ENCODE data around the gene NECAB2. TPM values are rescaled to one million over a fixed set of nuclear protein-coding genes. Genes with fewer than 3 reads are reported as not detected.

The NECAB2 gene
- total RNA-seq, 1 donor from 2014 or later = 1.8 TPM

GRCh38 chr16:83998091-83998490 is 30.0 kb downstream of the NECAB2 start:
- Mint-ChIP-seq H3K27ac (no peak overlapping the region), H3K27me3 (ENCODE audit: low read depth) (peaks cover 8% of the 10 kb centered on the region), H3K4me3 (no peak overlapping the region), H3K36me3 (no peaks in the 10 kb centered on the region), H3K9me3 (no peaks in the 10 kb centered on the region), H3K4me1 (peaks cover 6% of the 10 kb centered on the region)
- DNase-seq (ENCODE audit: low spot score in 2 of 2, unreplicated experiment in 2 of 2) = no peak
- no peak for TF ChIP-seq CTCF (IDR thresholded peaks at IDR 0.05; ENCODE audit: unreplicated experiment)

- Mint-ChIP-seq H3K27ac (no peak overlapping the region), H3K27me3 (ENCODE audit: low read depth) (peaks cover 13% of the 10 kb centered on the region), H3K4me1 (no peaks in the 10 kb centered on the region), H3K4me3 (no peak overlapping the region), H3K9me3 (no peaks in the 10 kb centered on the region), H3K36me3 (no peaks in the 10 kb centered on the region)
- no peak for DNase-seq (ENCODE audit: low spot score in 2 of 2, unreplicated experiment in 2 of 2)
- no peak for TF ChIP-seq CTCF (IDR thresholded peaks at IDR 0.05; ENCODE audit: unreplicated experiment)
These were observed 33.1 kb downstream of the NECAB2 start for GRCh38 chr16:84000989-84001642.

- Mint-ChIP-seq H3K4me3 (no peak overlapping the region), H3K36me3 (no peaks in the 10 kb centered on the region), H3K9me3 (no peaks in the 10 kb centered on the region), H3K27me3 (ENCODE audit: low read depth) (peaks cover 13% of the 10 kb centered on the region), H3K27ac (no peak overlapping the region), H3K4me1 (no peaks in the 10 kb centered on the region)
- no peak for TF ChIP-seq CTCF (IDR thresholded peaks at IDR 0.05; ENCODE audit: unreplicated experiment)
- DNase-seq (ENCODE audit: low spot score in 2 of 2, unreplicated experiment in 2 of 2) = no peak
These were observed 33.7 kb downstream of the NECAB2 start for GRCh38 chr16:84001726-84002125.

- H3K4me3 Mint-ChIP-seq = no peak overlapping the region
- H3K27ac Mint-ChIP-seq = no peak overlapping the region
- no peaks in the 10 kb centered on the region for H3K36me3 Mint-ChIP-seq
- no peak for DNase-seq (ENCODE audit: low spot score in 2 of 2, unreplicated experiment in 2 of 2)
- H3K9me3 Mint-ChIP-seq = no peaks in the 10 kb centered on the region
- H3K4me1 Mint-ChIP-seq = no peaks in the 10 kb centered on the region
- no peak for TF ChIP-seq CTCF (IDR thresholded peaks at IDR 0.05; ENCODE audit: unreplicated experiment)
- peaks cover 13% of the 10 kb centered on the region for H3K27me3 Mint-ChIP-seq (ENCODE audit: low read depth)
These were observed 35.0 kb downstream of the NECAB2 start for GRCh38 chr16:84003038-84003437.

GRCh38 chr16:84004442-84004841 is 36.4 kb downstream of the NECAB2 start:
- DNase-seq (ENCODE audit: low spot score in 2 of 2, unreplicated experiment in 2 of 2) = no peak
- H3K9me3 Mint-ChIP-seq = peaks cover 4% of the 10 kb centered on the region
- H3K36me3 Mint-ChIP-seq = no peaks in the 10 kb centered on the region
- TF ChIP-seq CTCF (IDR thresholded peaks at IDR 0.05; ENCODE audit: unreplicated experiment) = no peak
- no peaks in the 10 kb centered on the region for H3K4me1 Mint-ChIP-seq
- H3K27ac Mint-ChIP-seq = no peak overlapping the region
- H3K4me3 Mint-ChIP-seq = no peak overlapping the region
- peaks cover 11% of the 10 kb centered on the region for H3K27me3 Mint-ChIP-seq (ENCODE audit: low read depth)

GRCh38 chr16:84005391-84005790 is 37.3 kb downstream of the NECAB2 start:
- DNase-seq (ENCODE audit: low spot score in 2 of 2, unreplicated experiment in 2 of 2) = no peak
- H3K4me3 Mint-ChIP-seq = no peak overlapping the region
- H3K4me1 Mint-ChIP-seq = no peaks in the 10 kb centered on the region
- TF ChIP-seq CTCF (IDR thresholded peaks at IDR 0.05; ENCODE audit: unreplicated experiment) = no peak
- no peaks in the 10 kb centered on the region for H3K36me3 Mint-ChIP-seq
- H3K27ac Mint-ChIP-seq = no peak overlapping the region
- H3K9me3 Mint-ChIP-seq = peaks cover 4% of the 10 kb centered on the region
- H3K27me3 Mint-ChIP-seq (ENCODE audit: low read depth) = peaks cover 11% of the 10 kb centered on the region
